AG09319 (cell line): Measurements from ENCODE around the gene BAIAP2.
A peak's percentile ranks its signal among the peaks of the same experiment; 100 is the strongest.

Experiments used
- DNase-seq: peaks from one replicate; pipeline ENCODE4 v3.0.0-alpha.2; 2010; ENCODE audit warnings: low read depth; ENCODE audit errors: extremely low read depth
- CTCF ChIP-seq: IDR thresholded peaks from 2 replicates; pipeline ENCODE4 v1.5.1; 2011; ENCODE audit warnings: low read depth, mild to moderate bottlenecking, inconsistent platforms, low read length, moderate library complexity

BAIAP2 gene

DNA sequence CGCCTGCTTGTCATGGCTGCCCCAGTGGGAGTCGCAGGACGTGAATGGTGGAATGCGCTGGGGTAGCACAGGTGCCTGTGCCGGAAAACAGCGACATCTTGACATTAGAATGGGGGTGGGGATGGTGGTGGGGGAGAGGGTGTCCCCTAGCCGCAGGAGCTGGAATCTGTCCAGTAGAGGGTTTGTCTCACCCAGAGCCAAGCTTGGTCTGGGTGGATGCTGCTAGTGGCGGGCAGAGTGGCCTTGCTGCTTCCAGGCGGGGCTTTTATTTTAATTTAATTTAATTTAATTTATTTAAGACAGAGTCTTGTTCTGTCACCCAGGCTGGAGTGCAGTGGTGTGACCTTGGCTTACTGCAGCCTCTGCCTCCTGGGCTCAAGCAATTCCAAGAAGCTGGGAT lies 7.7 kb downstream of the BAIAP2 start:
- DNase-seq = no peak
- TF ChIP-seq CTCF = no peak

DNA sequence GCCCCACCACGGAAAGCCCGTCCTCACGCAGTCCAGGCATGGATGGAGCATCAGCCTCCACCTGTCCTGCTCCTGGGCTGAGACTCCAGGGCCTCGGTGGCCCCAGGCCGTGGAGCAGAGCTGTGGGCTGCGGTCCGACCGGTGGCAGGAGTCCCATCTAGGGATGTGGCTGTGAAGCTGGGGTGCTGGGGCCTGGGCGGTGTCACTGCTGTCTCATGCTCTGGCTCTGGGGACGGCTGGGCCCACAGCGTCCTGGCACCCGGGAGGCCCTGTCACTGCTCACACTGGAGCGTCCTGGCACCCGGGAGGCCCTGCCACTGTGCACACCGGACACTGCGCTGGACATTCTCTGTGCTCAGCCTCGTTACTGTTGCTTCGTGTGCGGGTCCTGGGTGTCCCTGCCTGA lies 8.4 kb downstream of the BAIAP2 start:
- DNase-seq = no peak
- TF ChIP-seq CTCF = no peak

- TF ChIP-seq CTCF = no peak
- DNase-seq = no peak
Measured at GRCh38 chr17:81043725-81044427, 8.9 kb downstream of the BAIAP2 start.

GRCh38 chr17:81044428-81044763 lies 9.4 kb downstream of the BAIAP2 start:
- DNase-seq = no peak
- TF ChIP-seq CTCF = no peak

GRCh38 chr17:81044764-81045589 lies 10.0 kb downstream of the BAIAP2 start:
- no peak for TF ChIP-seq CTCF
- DNase-seq = peak; percentile 39

DNA sequence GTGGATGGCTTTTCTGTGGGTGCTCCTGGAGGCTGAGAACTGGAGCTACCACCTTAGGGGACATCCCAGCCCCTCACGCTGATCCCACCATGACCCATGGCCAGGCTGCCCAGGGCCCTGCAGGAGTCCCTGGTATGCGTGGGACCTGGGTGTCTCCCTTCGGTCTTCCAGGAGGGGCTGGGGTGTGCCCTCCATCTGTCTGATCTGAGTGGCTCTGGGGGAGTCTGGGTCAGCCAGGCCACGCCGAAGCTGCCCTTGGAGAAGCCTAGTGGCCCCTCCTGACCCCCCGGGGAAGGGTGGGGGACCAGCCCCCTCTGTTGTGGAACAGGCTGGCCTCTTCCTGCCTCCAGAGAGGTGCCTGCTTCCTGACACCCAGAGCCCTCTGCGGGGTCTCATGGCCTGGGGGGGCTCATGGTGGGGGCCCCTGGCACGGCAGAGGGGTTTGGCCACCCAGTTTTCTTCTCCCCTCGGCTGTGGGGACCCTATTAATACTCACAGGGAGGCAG lies 10.7 kb downstream of the BAIAP2 start:
- no peak for TF ChIP-seq CTCF

DNA sequence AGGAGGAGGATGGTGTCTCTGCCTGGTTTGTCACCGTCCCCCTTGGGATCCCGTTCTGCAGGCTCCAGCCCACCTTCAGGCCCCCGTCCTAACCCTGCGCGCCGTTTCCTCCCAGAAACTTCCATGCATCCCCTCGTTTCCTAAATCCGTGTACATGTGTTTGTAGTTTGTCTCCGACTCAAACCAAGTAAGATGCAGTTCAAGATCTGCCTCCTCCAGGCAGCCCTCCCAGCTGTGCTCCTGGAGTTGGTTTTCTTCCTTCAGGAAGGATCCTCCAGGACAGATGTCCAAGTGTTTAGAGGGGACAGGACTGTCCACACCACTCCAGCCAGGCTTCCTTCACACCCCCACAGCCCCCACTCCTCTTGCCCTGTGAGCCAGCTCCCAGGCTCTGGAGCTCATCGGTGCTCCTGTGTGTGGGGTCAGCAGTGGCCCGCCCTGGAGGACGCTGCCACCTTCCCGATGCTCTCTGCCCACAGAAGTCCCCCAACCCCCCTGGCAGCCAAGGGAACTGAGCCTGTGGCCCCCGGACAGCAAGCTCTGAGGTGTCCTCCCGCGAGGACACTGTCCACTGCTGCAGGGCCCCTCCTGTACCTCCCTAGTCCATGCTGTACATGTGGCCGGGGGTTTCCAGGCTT lies 11.3 kb downstream of the BAIAP2 start:
- DNase-seq = no peak
- TF ChIP-seq CTCF = no peak

More for the DNA sequence above, 10.7 kb downstream of the BAIAP2 start:
- DNase-seq = no peak
